Fibroblast of lung (primary cell): Measurements from ENCODE around the gene PRRC2A.

Experiments
- CTCF ChIP-seq, 2 donors: IDR thresholded peaks in 1 of 2; conservative IDR thresholded peaks in 1 of 2; 1 replicate in 1 of 2; 2 replicates in 1 of 2; pipeline ENCODE4 v1.5.1; 2011 to 2012; ENCODE audit warnings: low read length in 2 of 2, control low read depth in 1 of 2, inconsistent platforms in 1 of 2, low read depth in 1 of 2, mild to moderate bottlenecking in 1 of 2
- EZH2 ChIP-seq: IDR thresholded peaks from 2 replicates; pipeline ENCODE4 v1.5.1; 2012; ENCODE audit warnings: low read length, control low read depth, mild to moderate bottlenecking; ENCODE audit errors: missing control alignments

- no peak for TF ChIP-seq CTCF (conservative IDR thresholded peaks at IDR 0.05 in 1 of 2, IDR thresholded peaks at IDR 0.05 in 1 of 2; ENCODE audit: low read depth in 1 of 2, low read length in 2 of 2)
- TF ChIP-seq EZH2: no peak
These were observed 32.4 kb upstream of the PRRC2A start for GRCh38 chr6:31587791-31588777.
